Prostate gland (tissue), 2 donors: ENCODE measurements around the gene CERCAM.

ENCODE experiments used
- CTCF ChIP-seq, 4 experiments: fragments of 200-600 bp in 2 of 4; fragments of 450-650 bp in 2 of 4; sonication (generic) in 2 of 4; IDR thresholded peaks; 1 replicate in 3 of 4; 2 replicates in 1 of 4; pipeline ENCODE4 v1.5.1; 2016 to 2019; ENCODE audit warnings: antibody characterized with exemption in 4 of 4, mild to moderate bottlenecking in 2 of 4, moderate library complexity in 2 of 4
- POLR2A ChIP-seq: fragments of 450-650 bp; IDR thresholded peaks from one replicate; pipeline ENCODE4 v1.6.1; 2016; ENCODE audit warnings: antibody characterized with exemption, mild to moderate bottlenecking
- POLR2AphosphoS5 ChIP-seq: sonication (generic); formaldehyde crosslinking; IDR thresholded peaks from one replicate; pipeline ENCODE4 v1.6.1; 2017; ENCODE audit warnings: antibody characterized with exemption

DNA sequence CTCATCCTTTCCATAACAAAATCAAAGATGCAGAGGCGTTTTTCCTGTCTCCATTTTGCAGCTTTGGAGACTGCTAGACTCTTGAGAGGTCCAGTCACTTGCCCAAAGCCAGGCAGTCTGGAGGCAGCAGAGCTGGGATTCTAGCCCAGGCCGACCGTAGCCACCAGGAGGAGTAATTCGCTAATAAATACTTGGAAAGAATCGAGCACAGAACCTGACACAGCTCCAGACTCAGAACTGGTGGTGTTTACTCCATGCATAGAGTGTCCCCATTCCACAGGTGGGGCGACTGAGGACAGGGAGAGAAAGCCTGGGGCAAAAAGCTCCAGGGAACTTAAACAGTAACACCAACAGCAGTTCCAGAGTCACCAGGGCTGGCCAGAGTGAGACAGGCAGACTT, 10.7 kb upstream of the CERCAM start:
- TF ChIP-seq CTCF (IDR thresholded peaks at IDR 0.05), result no peak
- TF ChIP-seq POLR2AphosphoS5, result no peak
- no peak for TF ChIP-seq POLR2A
